Measurements from ENCODE around the gene NDUFB11. TPM values are rescaled to one million over a fixed set of nuclear protein-coding genes. Genes with fewer than 3 reads are reported as not detected.

Gene NDUFB11
- total and polyA plus RNA-seq, 2 donors (not counting 3 experiments of a cell fraction or from before 2014, with no cell fraction given): 65.2 to 88.0 TPM

DNA sequence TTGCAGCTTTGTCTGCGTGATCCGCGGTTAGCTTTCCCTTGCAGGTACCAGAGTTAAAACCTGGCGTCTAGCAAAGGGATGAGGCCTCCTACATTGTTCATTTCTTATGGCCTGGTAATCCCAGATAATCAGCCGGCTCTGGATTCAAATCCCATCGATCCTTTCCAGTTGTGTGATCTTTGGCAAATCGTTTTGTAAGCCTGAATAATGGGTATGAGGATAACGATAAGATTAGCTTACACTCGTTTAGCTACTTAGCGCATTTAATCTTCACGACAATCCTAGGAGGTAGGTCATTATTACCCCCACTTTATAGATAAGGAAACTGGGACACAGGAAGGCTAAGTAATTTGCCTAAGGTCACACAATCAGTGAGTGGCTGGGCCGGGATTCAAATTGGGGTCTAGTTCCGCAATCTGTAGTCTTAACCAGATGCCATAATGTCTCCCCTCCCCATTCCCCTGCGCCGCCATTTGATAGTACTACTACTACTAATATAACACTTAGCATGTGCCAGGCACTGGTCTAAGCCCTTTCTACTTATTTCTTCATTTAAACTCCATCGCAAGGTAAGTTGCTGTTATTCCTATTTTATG, 47.4 kb upstream of the NDUFB11 start:
- dilution Hi-C loops (cut with MboI; ENCODE audit: extremely low pct_ligation_motif_present, low sequenced_read_pairs) (no loop called here), intact Hi-C loops (cut with micrococcal nuclease) (loop anchor here (2.0 to 5.0 kb wide), 2 partner anchors 445 to 835 kb away; no protein-coding TSS in a partner anchor)
- Histone ChIP-seq H3K27me3 (ENCODE audit: control insufficient read depth in 2 of 2, insufficient read depth in 2 of 2, low read length in 2 of 2) (no peaks in the 10 kb centered on the region), H3K27ac (ENCODE audit: insufficient read depth, low read depth, low read length) (no peak overlapping the region), H3K9me3 (replicated peaks; ENCODE audit: control insufficient read depth, insufficient read depth, low read length) (no peaks in the 10 kb centered on the region), H3K4me2 (ENCODE audit: insufficient read depth, low read length) (peak overlapping the region; percentile 70), H3K9ac (replicated peaks; ENCODE audit: extremely low read depth, insufficient read depth, low read length) (no peak overlapping the region), H3K9me1 (replicated peaks; ENCODE audit: control insufficient read depth, extremely low read depth, insufficient read depth, low read length) (no peaks in the 10 kb centered on the region), H2AFZ (ENCODE audit: low read depth, low read length) (no peak overlapping the region), H4K20me1 (replicated peaks; ENCODE audit: control insufficient read depth, extremely low read depth, insufficient read depth, low read length) (no peaks in the 10 kb centered on the region), H3K36me3 (ENCODE audit: control insufficient read depth in 2 of 2, extremely low read depth in 1 of 2, insufficient read depth in 2 of 2, low read length in 2 of 2) (no peaks in the 10 kb centered on the region), H3K4me3 (replicated peaks in 1 of 3; ENCODE audit: insufficient read depth in 1 of 3, low read depth in 1 of 3, low read length in 3 of 3) (peak overlapping the region in 1 of 3 experiments; percentile 77), H3K4me1 (ENCODE audit: control insufficient read depth, extremely low read depth, insufficient read depth, low read length) (peaks cover 35% of the 10 kb centered on the region), H3K79me2 (ENCODE audit: control insufficient read depth, insufficient read depth, low read length) (peaks cover 40% of the 10 kb centered on the region)
- ChIA-PET CTCF (interaction anchor here (1.7 to 3.4 kb wide), 2 partner anchors 192 to 331 kb away, joined by 11 to 17 read pairs; no protein-coding TSS in a partner anchor), POLR2A (no interaction called here)
- no TSS peak for BruUV-seq (replicated peaks)
- TF ChIP-seq, protein P1, sequence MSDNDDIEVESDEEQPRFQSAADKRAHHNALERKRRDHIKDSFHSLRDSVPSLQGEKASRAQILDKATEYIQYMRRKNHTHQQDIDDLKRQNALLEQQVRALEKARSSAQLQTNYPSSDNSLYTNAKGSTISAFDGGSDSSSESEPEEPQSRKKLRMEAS (IDR thresholded peaks at IDR 0.05; ENCODE audit: insufficient read depth, insufficient read length): no peak
- TF ChIP-seq, protein P2, sequence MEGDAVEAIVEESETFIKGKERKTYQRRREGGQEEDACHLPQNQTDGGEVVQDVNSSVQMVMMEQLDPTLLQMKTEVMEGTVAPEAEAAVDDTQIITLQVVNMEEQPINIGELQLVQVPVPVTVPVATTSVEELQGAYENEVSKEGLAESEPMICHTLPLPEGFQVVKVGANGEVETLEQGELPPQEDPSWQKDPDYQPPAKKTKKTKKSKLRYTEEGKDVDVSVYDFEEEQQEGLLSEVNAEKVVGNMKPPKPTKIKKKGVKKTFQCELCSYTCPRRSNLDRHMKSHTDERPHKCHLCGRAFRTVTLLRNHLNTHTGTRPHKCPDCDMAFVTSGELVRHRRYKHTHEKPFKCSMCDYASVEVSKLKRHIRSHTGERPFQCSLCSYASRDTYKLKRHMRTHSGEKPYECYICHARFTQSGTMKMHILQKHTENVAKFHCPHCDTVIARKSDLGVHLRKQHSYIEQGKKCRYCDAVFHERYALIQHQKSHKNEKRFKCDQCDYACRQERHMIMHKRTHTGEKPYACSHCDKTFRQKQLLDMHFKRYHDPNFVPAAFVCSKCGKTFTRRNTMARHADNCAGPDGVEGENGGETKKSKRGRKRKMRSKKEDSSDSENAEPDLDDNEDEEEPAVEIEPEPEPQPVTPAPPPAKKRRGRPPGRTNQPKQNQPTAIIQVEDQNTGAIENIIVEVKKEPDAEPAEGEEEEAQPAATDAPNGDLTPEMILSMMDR (IDR thresholded peaks at IDR 0.05; ENCODE audit: extremely low read depth in 1 of 2, insufficient read depth in 1 of 2, low read depth in 1 of 2, low read length in 2 of 2): no peak
- TF ChIP-seq JUN (IDR thresholded peaks at IDR 0.05; ENCODE audit: borderline replicate concordance, insufficient read depth, insufficient read length, low read depth) (no peak), POLR2AphosphoS5 (IDR thresholded peaks at IDR 0.05; ENCODE audit: insufficient read depth, low read depth, low read length) (no peak), POLR2A (IDR thresholded peaks at IDR 0.05; ENCODE audit: low read depth, low read length) (no peak), GATA2 (IDR thresholded peaks at IDR 0.05; ENCODE audit: insufficient read depth, insufficient read length, low read depth, low read length) (no peak), MYC (IDR thresholded peaks at IDR 0.05; ENCODE audit: low read depth, low read length) (no peak)
- DNase-seq (ENCODE audit: low read depth, low spot score): no peak
- no peak for FAIRE-seq
